GM19043 (cell line): ENCODE measurements around the gene CFAP91.

Experiments
- ATAC-seq: cut with Tn5 transposase; IDR thresholded peaks from one replicate; pipeline ENCODE4 v1.9.1; 2021; ENCODE audit warnings: low read depth; ENCODE audit not compliant: unreplicated experiment

CFAP91 gene

GRCh38 chr3:119733812-119734211, 31.0 kb downstream of the CFAP91 start:
- no peak for ATAC-seq

GRCh38 chr3:119738741-119739140, 35.9 kb downstream of the CFAP91 start:
- ATAC-seq = no peak

DNA sequence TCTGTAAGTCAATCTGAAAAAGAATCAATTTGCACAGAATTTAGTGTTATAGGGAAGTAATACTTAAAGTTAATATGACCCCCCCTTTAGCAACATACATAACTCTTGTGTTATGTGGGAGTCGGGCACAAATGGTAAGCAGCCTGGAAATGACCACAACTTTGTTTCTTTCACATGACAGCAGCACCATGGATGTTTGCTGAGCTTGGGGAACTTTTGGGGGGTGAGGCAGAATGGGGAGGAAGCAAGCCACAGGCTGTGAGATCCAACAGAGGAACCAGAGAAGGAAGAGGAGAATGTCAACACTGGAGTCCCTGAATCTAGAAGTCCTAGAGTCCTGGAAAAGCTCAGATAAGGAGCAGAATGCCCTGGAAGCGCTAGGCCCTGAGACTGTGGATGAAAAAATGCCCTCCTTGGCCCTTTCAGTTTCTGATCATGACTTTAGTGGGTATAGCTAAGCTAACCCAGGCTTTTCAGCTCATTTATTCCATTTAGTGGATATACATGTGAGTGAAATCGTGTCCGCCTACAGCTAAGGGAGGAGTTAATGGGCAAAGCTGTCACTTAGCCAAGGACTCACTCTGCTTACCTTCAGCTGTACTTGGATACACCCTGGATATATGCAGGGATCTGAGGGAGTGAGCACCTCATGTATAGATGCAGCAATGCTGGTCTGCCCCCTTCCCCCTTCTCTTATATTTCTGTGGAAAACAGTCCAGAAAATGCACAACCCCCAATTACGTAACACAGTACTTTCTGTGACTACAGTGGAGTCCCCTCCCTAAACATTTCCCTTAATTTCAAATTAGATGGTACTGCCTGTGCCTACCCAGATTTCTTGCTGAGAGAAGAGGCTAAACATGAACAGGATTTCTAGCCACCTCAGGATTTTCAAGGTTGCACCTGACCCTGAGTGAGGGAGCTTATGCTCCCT, 39.1 kb downstream of the CFAP91 start:
- ATAC-seq = no peak

- no peak for ATAC-seq
Observed at GRCh38 chr3:119743921-119744320, 41.1 kb downstream of the CFAP91 start.

DNA sequence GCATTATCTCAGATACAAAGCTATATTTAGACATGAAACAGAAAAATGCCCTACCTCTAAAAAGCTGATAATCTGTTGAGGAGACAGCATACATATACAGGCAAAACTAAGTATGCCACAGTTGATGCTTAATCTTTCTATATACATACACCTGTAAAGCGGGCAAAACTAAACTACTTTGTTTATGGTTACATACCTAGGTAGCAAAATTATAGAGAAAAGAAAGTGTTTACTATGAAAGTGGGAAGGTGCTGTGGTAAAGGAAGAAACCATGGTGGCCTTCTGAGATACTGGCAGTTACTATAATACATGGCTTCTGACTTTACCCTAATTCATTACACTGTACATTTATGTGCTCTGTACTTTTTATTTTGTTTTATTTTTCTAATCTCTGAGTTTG, 43.1 kb downstream of the CFAP91 start:
- no peak for ATAC-seq

DNA sequence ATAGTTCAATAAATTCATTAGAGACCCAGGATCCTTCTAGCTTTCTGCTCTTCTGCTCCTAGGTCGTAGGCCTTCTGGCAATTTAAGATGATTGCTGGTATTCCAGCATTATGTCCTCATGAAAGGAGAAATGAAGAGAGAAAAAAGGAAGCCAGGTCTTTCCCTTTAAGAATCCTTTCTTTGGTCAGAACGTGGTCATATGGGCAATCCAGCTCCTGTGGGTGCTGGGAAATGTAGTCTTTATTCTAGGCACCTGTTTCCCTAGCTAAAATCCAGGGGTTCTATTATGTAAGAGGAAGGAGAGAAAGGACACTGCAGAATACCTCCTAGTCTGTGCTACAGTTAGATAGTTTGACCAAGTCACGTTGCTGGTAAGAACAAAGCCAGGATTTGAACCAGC, 43.6 kb downstream of the CFAP91 start:
- ATAC-seq = no peak

GRCh38 chr3:119747357-119747756, 44.5 kb downstream of the CFAP91 start:
- no peak for ATAC-seq

DNA sequence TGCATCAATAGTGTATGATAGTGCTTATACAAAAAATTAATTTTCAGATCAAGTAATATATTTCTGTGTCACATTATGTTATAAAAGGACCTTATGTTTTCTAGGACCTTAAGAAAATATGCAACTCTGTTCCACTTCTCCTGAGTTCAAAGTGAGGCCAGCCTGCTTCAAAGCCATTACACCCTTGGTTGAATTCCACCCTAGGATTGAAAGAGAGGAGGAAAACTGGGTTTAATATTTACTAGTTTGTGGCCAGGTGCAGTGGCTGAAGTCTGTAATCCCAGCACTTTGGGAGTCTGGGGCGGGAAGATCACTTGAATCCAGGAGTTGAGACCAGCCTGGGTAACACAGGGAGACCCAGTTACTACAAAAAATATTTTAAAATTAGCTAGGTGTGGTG, 46.2 kb downstream of the CFAP91 start:
- no peak for ATAC-seq

GRCh38 chr3:119751423-119751822, 48.6 kb downstream of the CFAP91 start:
- ATAC-seq = no peak
